ENCODE data around the gene FTMT.

DNA sequence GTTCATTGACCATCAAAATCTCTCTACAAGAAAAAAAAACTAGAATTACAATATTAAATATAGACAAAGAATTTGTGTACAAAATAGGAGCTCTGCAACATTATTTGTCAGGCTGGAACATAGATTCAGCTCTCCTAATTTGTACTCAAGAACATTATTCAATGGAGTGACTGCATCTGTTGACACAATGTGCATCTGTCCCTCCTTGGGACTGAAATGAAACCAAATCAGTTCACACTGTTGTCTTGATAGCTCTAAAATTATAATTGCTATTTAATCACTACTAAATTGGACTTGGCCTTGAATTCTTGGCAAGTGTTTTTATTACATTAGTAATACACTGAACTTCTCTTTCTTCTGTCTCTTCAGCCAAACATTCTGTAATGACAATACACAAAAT, 47.7 kb downstream of the FTMT start:
- TF ChIP-seq, protein P1, sequence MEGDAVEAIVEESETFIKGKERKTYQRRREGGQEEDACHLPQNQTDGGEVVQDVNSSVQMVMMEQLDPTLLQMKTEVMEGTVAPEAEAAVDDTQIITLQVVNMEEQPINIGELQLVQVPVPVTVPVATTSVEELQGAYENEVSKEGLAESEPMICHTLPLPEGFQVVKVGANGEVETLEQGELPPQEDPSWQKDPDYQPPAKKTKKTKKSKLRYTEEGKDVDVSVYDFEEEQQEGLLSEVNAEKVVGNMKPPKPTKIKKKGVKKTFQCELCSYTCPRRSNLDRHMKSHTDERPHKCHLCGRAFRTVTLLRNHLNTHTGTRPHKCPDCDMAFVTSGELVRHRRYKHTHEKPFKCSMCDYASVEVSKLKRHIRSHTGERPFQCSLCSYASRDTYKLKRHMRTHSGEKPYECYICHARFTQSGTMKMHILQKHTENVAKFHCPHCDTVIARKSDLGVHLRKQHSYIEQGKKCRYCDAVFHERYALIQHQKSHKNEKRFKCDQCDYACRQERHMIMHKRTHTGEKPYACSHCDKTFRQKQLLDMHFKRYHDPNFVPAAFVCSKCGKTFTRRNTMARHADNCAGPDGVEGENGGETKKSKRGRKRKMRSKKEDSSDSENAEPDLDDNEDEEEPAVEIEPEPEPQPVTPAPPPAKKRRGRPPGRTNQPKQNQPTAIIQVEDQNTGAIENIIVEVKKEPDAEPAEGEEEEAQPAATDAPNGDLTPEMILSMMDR (IDR thresholded peaks at IDR 0.05; ENCODE audit: extremely low read depth in 1 of 2, insufficient read depth in 1 of 2, low read depth in 1 of 2, low read length in 2 of 2): no peak
- no peak for TF ChIP-seq EZH2 (IDR thresholded peaks at IDR 0.05; ENCODE audit: borderline replicate concordance, low read depth, low read length, severe bottlenecking)
- TF ChIP-seq POLR2A (IDR thresholded peaks at IDR 0.05; ENCODE audit: low read depth, low read length): no peak
- TF ChIP-seq, protein P2, sequence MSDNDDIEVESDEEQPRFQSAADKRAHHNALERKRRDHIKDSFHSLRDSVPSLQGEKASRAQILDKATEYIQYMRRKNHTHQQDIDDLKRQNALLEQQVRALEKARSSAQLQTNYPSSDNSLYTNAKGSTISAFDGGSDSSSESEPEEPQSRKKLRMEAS (IDR thresholded peaks at IDR 0.05; ENCODE audit: insufficient read depth, insufficient read length): no peak
- TF ChIP-seq POLR2AphosphoS5 (IDR thresholded peaks at IDR 0.05; ENCODE audit: insufficient read depth, low read depth, low read length): no peak
- no peak for TF ChIP-seq MYC (IDR thresholded peaks at IDR 0.05; ENCODE audit: low read depth, low read length)
- no peak for TF ChIP-seq JUN (IDR thresholded peaks at IDR 0.05; ENCODE audit: borderline replicate concordance, insufficient read depth, insufficient read length, low read depth)
- TF ChIP-seq GATA2 (IDR thresholded peaks at IDR 0.05; ENCODE audit: insufficient read depth, insufficient read length, low read depth, low read length): no peak
- TF ChIP-seq FOS (IDR thresholded peaks at IDR 0.05; ENCODE audit: borderline replicate concordance, insufficient read depth, low read length): no peak

Data from endothelial cell of umbilical vein (primary cell).